Adrenal gland (tissue), 12 donors: ENCODE data around the gene PRKG1. TPM values are rescaled to one million over a fixed set of nuclear protein-coding genes. Genes with fewer than 3 reads are reported as not detected.

ENCODE experiments used
- DNase-seq, 7 donors: peaks; one replicate each; pipeline ENCODE4 v3.0.0-alpha.2; 2019 to 2020
- H3K27ac ChIP-seq, 5 donors: fragments of 200-600 bp; sonication (generic) in 4 of 5; 1 replicate in 3 of 5; 2 replicates in 2 of 5; pipeline versions ENCODE4 v1.5.1 to v1.8.0; 2016 to 2020; ENCODE audit warnings: mild to moderate bottlenecking in 1 of 5
- H3K27me3 ChIP-seq: fragments of 200-600 bp; 2 replicates; pipeline ENCODE4 v1.8.0; 2021
- H3K36me3 ChIP-seq, 2 donors: fragments of 200-600 bp; replicated peaks in 1 of 2; 1 replicate in 1 of 2; 2 replicates in 1 of 2; pipeline versions ENCODE4 v1.5.1 to v1.8.0; 2018 to 2022
- H3K4me1 ChIP-seq, 2 donors: fragments of 200-600 bp; replicated peaks in 1 of 2; 1 replicate in 1 of 2; 2 replicates in 1 of 2; pipeline versions ENCODE4 v1.5.1 to v1.8.0; 2018 to 2021
- H3K4me3 ChIP-seq, 4 donors: fragments of 200-600 bp; sonication (generic) in 3 of 4; one replicate each; pipeline ENCODE4 v1.5.1; 2016 to 2018
- H3K9me3 ChIP-seq, 3 donors: fragments of 200-600 bp; sonication (generic) in 1 of 3; replicated peaks in 1 of 3; 1 replicate in 2 of 3; 2 replicates in 1 of 3; pipeline versions ENCODE4 v1.5.1 to v1.8.0; 2016 to 2021
- POLR2A ChIP-seq, 2 donors: fragments of 450-650 bp; IDR thresholded peaks; one replicate each; pipeline ENCODE4 v1.6.1; 2017; ENCODE audit warnings: antibody characterized with exemption in 2 of 2, mild to moderate bottlenecking in 2 of 2, moderate library complexity in 1 of 2
- WGBS, 4 donors: extraction: QIAGEN DNeasy Blood & Tissue Kit in 2 of 4; methylation state at CpG; one replicate each; pipeline versions ENCODE4 v1.1.5 to v1.1.7; 2013 to 2017; 5-methylcytosine and 5-hydroxymethylcytosine counted together
- intact Hi-C, 2 donors: fragments of 100-400 bp; cut with DNase I; formaldehyde crosslinking; loops; one replicate each; pipeline versions ENCODE4 v1.14.1 to v1.15.0; 2022 to 2023
- polyA plus RNA-seq, 3 donors: library from polyadenylated mRNA; stranded (reverse); fragments of 200-250 nt in 2 of 3; fragments of 350-450 nt in 1 of 3; fragmentation: Illumina TruSeq in 1 of 3; extraction: RNeasy Lipid Tissue Mini Kit (QIAGEN cat#74804) in 1 of 3; gene quantifications; one replicate each; pipeline ENCODE4 v1.2.3, GENCODE V29; 2013 to 2014
- total RNA-seq, 9 donors: library from RNA; depleted of rRNA in 4 of 9; stranded (reverse); fragments of >200 nt in 4 of 9; fragments of 120-200 nt in 1 of 9; fragmentation: NEBNext Ultra II Directional in 1 of 9; extraction: Animal tissue kit (Norgen Biotek cat#: 25700) in 1 of 9; gene quantifications; one replicate each; pipeline versions ENCODE4 v1.1.0 to v1.2.4, GENCODE V29; 2013 to 2023
- TF ChIP-seq, protein P1 (sequence below), 6 experiments: fragments of 450-650 bp in 4 of 6; fragments of 200-600 bp in 2 of 6; sonication (generic) in 1 of 6; IDR thresholded peaks; 1 replicate in 5 of 6; 2 replicates in 1 of 6; pipeline versions ENCODE4 v1.5.1 to v1.8.0; 2016 to 2021; ENCODE audit warnings: antibody characterized with exemption in 6 of 6, mild to moderate bottlenecking in 2 of 6, moderate library complexity in 1 of 6
- donor health status: healthy with polysubstance abuse.
- donor health status: Bipolar disorder and iron deficiency.
- donor health status: DM: yes; HTN: yes; CAD: no.
- donor health status: DM: no; HTN: no; CAD: no.
- donor health status: DM: no; HTN: no; CAD: no.
- donor health status: DM: yes; HTN: yes; CAD: no.

The PRKG1 gene
- total and polyA plus RNA-seq, 12 donors = 6.9 to 104 (median 29.7) TPM

DNA sequence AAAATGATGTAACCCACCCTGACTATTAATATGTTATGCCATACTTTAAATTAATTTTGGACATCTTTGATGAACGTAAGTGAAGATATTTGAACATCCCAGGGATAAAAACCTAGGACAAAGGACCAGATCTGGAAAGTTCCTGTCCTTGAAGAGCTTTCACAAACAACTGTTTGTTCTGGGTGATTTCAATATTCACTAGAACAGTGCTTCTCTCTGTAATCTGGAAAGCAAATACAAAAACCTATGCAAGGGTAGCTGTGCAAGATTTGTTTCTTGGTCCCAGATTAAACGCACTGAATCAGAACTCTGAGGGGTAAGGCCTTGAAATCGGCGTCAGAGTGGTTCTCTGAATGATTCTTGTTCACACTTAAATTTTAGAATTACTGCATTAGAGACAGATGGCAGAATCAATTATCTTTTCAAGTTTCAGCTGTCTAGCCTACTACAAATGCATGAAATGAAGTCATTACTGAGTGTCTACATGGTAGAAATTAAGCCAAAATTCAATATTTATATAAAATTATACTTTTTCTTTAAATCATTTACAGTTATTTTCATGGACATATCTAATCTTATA is 694.7 kb downstream of the PRKG1 start:
- H3K27me3 ChIP-seq = no peaks in the 10 kb centered on the region
- no peaks in the 10 kb centered on the region for H3K4me1 ChIP-seq
- intact Hi-C loops = no loop called here
- no peak for DNase-seq
- no peaks in the 10 kb centered on the region for H3K36me3 ChIP-seq
- no peaks in the 10 kb centered on the region for H3K9me3 ChIP-seq
- WGBS, 4 donors = 52 to 74% (median 61%) methylated on average over 4 of the region's 4 CpGs
- H3K27ac ChIP-seq = no peak overlapping the region
- H3K4me3 ChIP-seq = no peak overlapping the region
- TF ChIP-seq, protein P1, sequence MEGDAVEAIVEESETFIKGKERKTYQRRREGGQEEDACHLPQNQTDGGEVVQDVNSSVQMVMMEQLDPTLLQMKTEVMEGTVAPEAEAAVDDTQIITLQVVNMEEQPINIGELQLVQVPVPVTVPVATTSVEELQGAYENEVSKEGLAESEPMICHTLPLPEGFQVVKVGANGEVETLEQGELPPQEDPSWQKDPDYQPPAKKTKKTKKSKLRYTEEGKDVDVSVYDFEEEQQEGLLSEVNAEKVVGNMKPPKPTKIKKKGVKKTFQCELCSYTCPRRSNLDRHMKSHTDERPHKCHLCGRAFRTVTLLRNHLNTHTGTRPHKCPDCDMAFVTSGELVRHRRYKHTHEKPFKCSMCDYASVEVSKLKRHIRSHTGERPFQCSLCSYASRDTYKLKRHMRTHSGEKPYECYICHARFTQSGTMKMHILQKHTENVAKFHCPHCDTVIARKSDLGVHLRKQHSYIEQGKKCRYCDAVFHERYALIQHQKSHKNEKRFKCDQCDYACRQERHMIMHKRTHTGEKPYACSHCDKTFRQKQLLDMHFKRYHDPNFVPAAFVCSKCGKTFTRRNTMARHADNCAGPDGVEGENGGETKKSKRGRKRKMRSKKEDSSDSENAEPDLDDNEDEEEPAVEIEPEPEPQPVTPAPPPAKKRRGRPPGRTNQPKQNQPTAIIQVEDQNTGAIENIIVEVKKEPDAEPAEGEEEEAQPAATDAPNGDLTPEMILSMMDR (IDR thresholded peaks at IDR 0.05) = no peak
- TF ChIP-seq POLR2A (IDR thresholded peaks at IDR 0.05) = no peak

DNA sequence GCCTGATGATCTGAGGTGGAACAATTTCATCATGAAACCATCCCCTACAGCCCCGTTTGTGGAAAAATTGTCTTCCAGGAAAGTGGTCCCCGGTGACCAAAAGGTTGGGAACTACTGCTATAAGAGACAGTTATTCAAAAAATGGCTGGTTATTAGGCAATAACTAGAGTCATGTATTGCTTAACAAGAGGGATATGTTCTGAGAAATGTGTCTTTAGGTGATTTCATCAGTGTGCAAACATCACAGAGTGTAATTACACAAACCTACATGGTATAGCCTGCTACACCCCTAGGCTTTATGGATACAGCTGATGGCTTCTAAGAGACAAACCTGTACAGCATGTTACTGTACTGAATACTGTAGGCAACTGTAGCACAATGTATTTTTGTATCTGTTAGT is 696.4 kb downstream of the PRKG1 start:
- Histone ChIP-seq H3K9me3 (no peaks in the 10 kb centered on the region), H3K36me3 (no peaks in the 10 kb centered on the region), H3K27ac (no peak overlapping the region), H3K27me3 (no peaks in the 10 kb centered on the region), H3K4me1 (no peaks in the 10 kb centered on the region), H3K4me3 (no peak overlapping the region)
- 80 to 95% (median 85%) methylated on average over 2 of the region's 2 CpGs for WGBS, 4 donors
- TF ChIP-seq, protein P1 (IDR thresholded peaks at IDR 0.05) = no peak
- TF ChIP-seq POLR2A (IDR thresholded peaks at IDR 0.05) = no peak
- no peak for DNase-seq
- intact Hi-C loops = no loop called here

DNA sequence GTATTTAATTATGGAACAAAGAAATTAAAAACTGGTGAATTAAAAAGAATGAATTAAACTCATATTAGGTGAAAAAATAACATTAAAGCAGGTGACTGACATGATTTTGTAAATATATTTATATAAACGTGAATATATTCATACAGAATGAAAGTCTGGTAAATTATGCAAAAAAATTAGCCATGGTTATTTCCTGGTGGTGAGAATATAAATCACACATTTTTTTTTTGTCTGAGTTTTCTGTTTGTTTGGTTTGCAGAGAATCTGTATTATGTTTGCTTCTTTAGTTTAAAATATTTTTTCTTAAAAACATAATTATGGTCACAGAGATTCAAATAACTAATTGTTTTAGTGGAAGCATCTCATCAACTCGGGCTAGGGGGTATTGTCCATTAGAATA is 698.1 kb downstream of the PRKG1 start:
- intact Hi-C loops = no loop called here
- TF ChIP-seq, protein P1 (IDR thresholded peaks at IDR 0.05) = peak in 1 of 6 experiments; percentile 7
- no peak for TF ChIP-seq POLR2A (IDR thresholded peaks at IDR 0.05)
- Histone ChIP-seq H3K27ac (no peak overlapping the region), H3K4me1 (no peaks in the 10 kb centered on the region), H3K27me3 (no peaks in the 10 kb centered on the region), H3K9me3 (no peaks in the 10 kb centered on the region), H3K4me3 (no peak overlapping the region), H3K36me3 (no peaks in the 10 kb centered on the region)
- WGBS, 4 donors = 80 to 89% (median 84%) methylated on average over 2 of the region's 2 CpGs
- no peak for DNase-seq

DNA sequence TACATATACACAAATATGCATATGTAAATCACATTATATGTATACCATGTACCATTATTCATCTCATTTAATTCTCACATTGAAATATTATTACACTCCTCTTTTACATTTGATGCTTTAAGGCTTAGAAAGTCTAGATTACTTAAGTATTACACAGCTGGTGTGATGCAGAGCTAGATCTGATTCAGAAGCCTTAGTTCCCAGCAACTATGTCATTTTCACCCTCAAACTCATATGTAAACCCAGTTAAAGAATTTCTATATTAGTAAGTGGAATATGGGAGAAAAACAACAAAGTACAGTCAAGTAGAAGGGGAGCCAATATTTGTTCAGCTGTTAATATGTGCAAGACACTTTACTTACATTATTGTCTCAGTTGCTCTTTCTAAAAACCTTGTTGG is 699.4 kb downstream of the PRKG1 start:
- Histone ChIP-seq H3K9me3 (no peaks in the 10 kb centered on the region), H3K27ac (no peak overlapping the region), H3K27me3 (no peaks in the 10 kb centered on the region), H3K36me3 (no peaks in the 10 kb centered on the region), H3K4me3 (no peak overlapping the region), H3K4me1 (no peaks in the 10 kb centered on the region)
- TF ChIP-seq, protein P1 (IDR thresholded peaks at IDR 0.05) = no peak
- TF ChIP-seq POLR2A (IDR thresholded peaks at IDR 0.05) = no peak
- intact Hi-C loops = no loop called here
- no peak for DNase-seq
